ENCODE data around the gene KMT2D. TPM values are rescaled to one million over a fixed set of nuclear protein-coding genes. Genes with fewer than 3 reads are reported as not detected.

KMT2D gene
- total RNA-seq, 1 experiment from 2014 or later: 41.9 TPM

GRCh38 chr12:49098035-49098451 is 37.4 kb upstream of the KMT2D start:
- TF ChIP-seq CTCF (conservative IDR thresholded peaks at IDR 0.05; ENCODE audit: low read depth, low read length): peak; percentile 82
- no peak for TF ChIP-seq EZH2phosphoT487 (IDR thresholded peaks at IDR 0.05; ENCODE audit: borderline replicate concordance, low read length)
- Histone ChIP-seq H3K4me1 (ENCODE audit: insufficient read depth, low read length) (peaks cover 9% of the 10 kb centered on the region; the same call in 1 of the 2 replicates), H3K27me3 (ENCODE audit: low read length) (peaks cover 14% of the 10 kb centered on the region), H3K4me2 (ENCODE audit: low read length) (no peak overlapping the region), H2AFZ (ENCODE audit: low read length) (no peak overlapping the region), H3K9me2 (replicated peaks; ENCODE audit: low read length) (no peaks in the 10 kb centered on the region), H3K4me3 (ENCODE audit: low read length) (no peak overlapping the region), H3K9me3 (ENCODE audit: low read length) (no peaks in the 10 kb centered on the region), H4K20me1 (ENCODE audit: low read length) (no peaks in the 10 kb centered on the region), H3K79me2 (ENCODE audit: low read length) (no peaks in the 10 kb centered on the region), H3K27ac (ENCODE audit: low read length) (no peak overlapping the region), H3F3A (ENCODE audit: low read length, unreplicated experiment) (no peaks in the 10 kb centered on the region), H3K9ac (ENCODE audit: low read length) (no peak overlapping the region), H3K36me3 (ENCODE audit: low read depth, low read length) (peaks cover 2% of the 10 kb centered on the region; the same call in 1 of the 2 replicates)
- peak; percentile 58 for DNase-seq
- intact Hi-C loops (cut with micrococcal nuclease): no loop called here
- no peak for ATAC-seq
- CTCF ChIA-PET: interaction anchor here (1.2 to 1.7 kb wide), 2 partner anchors 10 to 23 kb away, joined by 4 to 13 read pairs; no protein-coding TSS in a partner anchor
- POLR2A ChIA-PET (ENCODE audit: unreplicated experiment): no interaction called here
- no TSS peak for BruUV-seq (replicated peaks)

GRCh38 chr12:49097381-49097780 is 36.8 kb upstream of the KMT2D start:
- ChIA-PET CTCF (interaction anchor here (1.2 to 1.7 kb wide), 2 partner anchors 9 to 24 kb away, joined by 4 to 13 read pairs; no protein-coding TSS in a partner anchor), POLR2A (ENCODE audit: unreplicated experiment) (no interaction called here)
- Histone ChIP-seq H3F3A (ENCODE audit: low read length, unreplicated experiment) (no peaks in the 10 kb centered on the region), H3K27me3 (ENCODE audit: low read length) (peaks cover 14% of the 10 kb centered on the region), H3K36me3 (ENCODE audit: low read depth, low read length) (peaks cover 2% of the 10 kb centered on the region; the same call in 1 of the 2 replicates), H2AFZ (ENCODE audit: low read length) (no peak overlapping the region), H3K4me3 (ENCODE audit: low read length) (no peak overlapping the region), H3K9ac (ENCODE audit: low read length) (no peak overlapping the region), H3K79me2 (ENCODE audit: low read length) (no peaks in the 10 kb centered on the region), H3K4me1 (ENCODE audit: insufficient read depth, low read length) (peaks cover 15% of the 10 kb centered on the region; the same call in 1 of the 2 replicates), H3K9me2 (replicated peaks; ENCODE audit: low read length) (no peaks in the 10 kb centered on the region), H3K4me2 (ENCODE audit: low read length) (no peak overlapping the region), H3K27ac (ENCODE audit: low read length) (no peak overlapping the region), H3K9me3 (ENCODE audit: low read length) (no peaks in the 10 kb centered on the region), H4K20me1 (ENCODE audit: low read length) (no peaks in the 10 kb centered on the region)
- intact Hi-C loops (cut with micrococcal nuclease): no loop called here
- no peak for TF ChIP-seq EZH2 (IDR thresholded peaks at IDR 0.05; ENCODE audit: low read length, unreplicated experiment)
- no peak for TF ChIP-seq EZH2phosphoT487 (IDR thresholded peaks at IDR 0.05; ENCODE audit: borderline replicate concordance, low read length)
- TF ChIP-seq CTCF (conservative IDR thresholded peaks at IDR 0.05; ENCODE audit: low read depth, low read length): no peak
- ATAC-seq: no peak
- BruUV-seq (replicated peaks): no TSS peak
- DNase-seq: no peak

- Histone ChIP-seq H3K4me2 (ENCODE audit: low read length) (peak overlapping the region; percentile 82), H3K9me3 (ENCODE audit: low read length) (no peaks in the 10 kb centered on the region), H3F3A (ENCODE audit: low read length, unreplicated experiment) (no peaks in the 10 kb centered on the region), H2AFZ (ENCODE audit: low read length) (no peak overlapping the region), H3K36me3 (ENCODE audit: low read depth, low read length) (no peaks in the 10 kb centered on the region), H3K27me3 (ENCODE audit: low read length) (peaks cover 33% of the 10 kb centered on the region), H3K27ac (ENCODE audit: low read length) (no peak overlapping the region), H3K4me1 (ENCODE audit: insufficient read depth, low read length) (peaks cover 22% of the 10 kb centered on the region), H3K79me2 (ENCODE audit: low read length) (no peaks in the 10 kb centered on the region), H4K20me1 (ENCODE audit: low read length) (no peaks in the 10 kb centered on the region), H3K9ac (ENCODE audit: low read length) (no peak overlapping the region), H3K4me3 (ENCODE audit: low read length) (no peak overlapping the region), H3K9me2 (replicated peaks; ENCODE audit: low read length) (no peaks in the 10 kb centered on the region)
- ChIA-PET POLR2A (ENCODE audit: unreplicated experiment) (interaction anchor here (0.7 kb wide), 1 partner anchor 36 kb away, joined by 4 read pairs; the partner anchor contains the start of gene TUBA1B), CTCF (interaction anchor here (0.5 to 2.7 kb wide), 4 partner anchors 26 to 1648 kb away, joined by 3 to 10 read pairs (median 4); no protein-coding TSS in a partner anchor)
- intact Hi-C loops (cut with micrococcal nuclease): loop anchor here (2.0 kb wide), 1 partner anchor 14 kb away; no protein-coding TSS in a partner anchor
- ATAC-seq: no peak
- TF ChIP-seq EZH2phosphoT487 (IDR thresholded peaks at IDR 0.05; ENCODE audit: borderline replicate concordance, low read length): no peak
- TF ChIP-seq EZH2 (IDR thresholded peaks at IDR 0.05; ENCODE audit: low read length, unreplicated experiment): no peak
- no peak for TF ChIP-seq CTCF (conservative IDR thresholded peaks at IDR 0.05; ENCODE audit: low read depth, low read length)
- no TSS peak for BruUV-seq (replicated peaks)
- no peak for DNase-seq
These were observed 34.4 kb upstream of the KMT2D start for GRCh38 chr12:49094975-49095365.
